NCI-H69 (cell line): ENCODE measurements around the gene CACNA2D2.

Experiments used
- DNase-seq: peaks from one replicate; lab custom pipeline; 2025; lab: John Stamatoyannopoulos, UW

The CACNA2D2 gene

DNA sequence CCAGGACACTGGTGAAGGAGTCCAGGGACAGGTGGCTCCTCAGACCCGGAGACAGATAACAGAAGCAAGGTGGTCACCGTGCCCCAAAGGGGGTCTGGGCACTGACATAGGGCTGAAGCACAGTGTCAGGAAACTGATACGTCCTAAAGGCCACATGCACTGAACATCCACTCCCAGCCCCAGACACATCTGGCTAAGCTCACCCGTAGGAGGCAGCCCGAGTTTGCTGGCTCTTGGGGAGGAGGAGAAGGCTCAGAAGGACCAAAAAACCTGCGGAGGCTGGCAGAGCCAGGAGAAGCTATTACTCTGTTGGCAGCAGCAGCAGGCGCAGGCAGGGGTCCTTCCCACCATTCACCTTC lies 1.2 kb downstream of the CACNA2D2 start:
- DNase-seq, result peak; percentile 33

DNA sequence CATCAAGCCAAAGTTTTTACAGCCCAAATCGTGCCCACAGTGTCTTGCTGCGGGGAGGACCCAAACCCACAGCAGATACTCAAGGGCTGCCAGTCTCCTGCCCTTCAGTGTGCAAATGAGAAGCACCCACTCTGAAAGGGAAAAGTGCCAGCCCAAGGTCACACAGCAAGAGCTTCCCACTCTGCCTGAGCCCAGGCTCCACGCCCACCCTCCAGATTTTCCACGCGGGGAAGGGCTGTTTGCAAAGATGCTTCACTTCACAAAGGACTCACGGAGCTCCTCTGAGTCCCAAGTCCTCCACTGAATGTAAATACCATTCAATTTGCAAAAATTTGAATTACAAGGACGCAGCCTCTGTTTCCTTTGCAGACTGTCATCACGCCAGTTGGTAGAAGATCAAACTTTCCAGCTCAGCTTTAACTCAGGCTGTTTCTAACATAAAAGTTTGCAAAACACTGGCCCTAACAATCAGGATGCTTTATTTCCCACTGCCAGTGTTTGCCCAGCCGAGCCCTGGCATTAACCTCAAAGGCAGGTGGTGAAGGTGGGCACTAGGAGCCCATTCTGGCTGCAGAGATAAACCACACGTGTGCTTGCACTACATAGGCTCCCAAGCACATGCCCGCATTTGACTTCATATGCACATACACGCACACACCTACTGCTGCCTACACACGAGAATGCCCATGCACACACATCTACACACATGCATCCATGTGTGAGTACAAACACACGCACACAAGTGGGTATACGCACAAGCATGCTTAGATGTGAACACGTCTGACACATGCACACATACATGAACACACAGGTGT lies 7.6 kb downstream of the CACNA2D2 start:
- DNase-seq, result no peak

DNA sequence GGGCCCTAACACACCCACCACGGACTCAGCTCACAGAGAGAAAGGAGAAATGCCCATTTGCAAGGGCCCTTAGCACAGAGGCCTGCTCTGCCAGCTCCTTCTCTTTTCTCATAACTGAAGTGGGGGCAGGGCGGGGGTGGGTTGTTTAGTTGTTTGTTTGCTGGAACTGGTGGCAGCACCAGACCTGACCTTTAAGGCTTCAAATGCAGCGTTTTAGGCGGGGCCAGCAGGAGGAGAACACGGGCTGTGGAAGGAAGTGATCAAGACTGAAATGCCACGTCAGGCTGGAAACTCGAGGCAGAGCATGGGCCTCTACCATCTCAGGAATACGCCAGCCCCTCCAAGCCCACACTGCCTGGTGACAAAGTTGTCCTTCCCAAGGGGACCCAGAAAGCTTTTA lies 9.3 kb downstream of the CACNA2D2 start:
- DNase-seq, result no peak

DNA sequence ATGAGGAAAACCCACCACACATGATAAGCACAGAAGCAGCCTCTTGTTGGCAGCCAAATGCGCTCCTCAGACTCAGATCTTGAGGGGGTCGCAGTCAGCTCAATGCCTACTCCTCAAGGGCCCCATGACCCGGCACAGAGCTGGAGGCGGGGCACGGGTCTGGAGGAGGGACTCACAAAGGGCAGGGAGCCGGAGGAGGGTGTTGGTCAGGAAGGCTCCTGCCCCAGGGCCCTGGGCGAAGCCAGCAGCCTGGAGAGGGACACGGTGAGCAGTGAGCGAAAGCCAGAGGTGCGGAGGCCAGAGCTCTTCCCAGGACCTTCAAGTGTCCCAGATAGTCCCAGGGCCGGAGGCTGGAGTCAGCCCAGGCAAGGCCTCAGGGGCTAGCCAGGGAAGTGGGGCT lies 9.8 kb downstream of the CACNA2D2 start:
- DNase-seq, result no peak

DNA sequence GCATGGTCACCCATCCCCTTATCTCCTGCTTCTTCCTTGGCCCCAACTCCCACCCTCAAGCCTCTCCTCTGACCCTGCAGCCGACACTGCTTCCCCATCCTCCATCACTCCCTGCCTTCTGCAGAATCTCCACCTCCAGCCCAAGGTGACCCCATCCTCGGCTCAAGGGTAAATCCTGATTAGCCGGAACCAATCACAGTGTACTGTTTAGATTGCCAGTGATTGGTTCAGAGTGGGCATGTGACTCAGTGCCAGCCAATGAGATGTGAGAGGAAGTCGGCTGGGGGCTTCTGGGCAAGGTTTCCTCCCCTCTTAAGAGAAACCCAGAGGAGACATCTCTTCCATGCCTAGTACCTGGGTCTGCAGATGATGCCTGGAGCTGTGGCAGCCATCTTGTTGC lies 10.3 kb downstream of the CACNA2D2 start:
- no peak for DNase-seq

DNA sequence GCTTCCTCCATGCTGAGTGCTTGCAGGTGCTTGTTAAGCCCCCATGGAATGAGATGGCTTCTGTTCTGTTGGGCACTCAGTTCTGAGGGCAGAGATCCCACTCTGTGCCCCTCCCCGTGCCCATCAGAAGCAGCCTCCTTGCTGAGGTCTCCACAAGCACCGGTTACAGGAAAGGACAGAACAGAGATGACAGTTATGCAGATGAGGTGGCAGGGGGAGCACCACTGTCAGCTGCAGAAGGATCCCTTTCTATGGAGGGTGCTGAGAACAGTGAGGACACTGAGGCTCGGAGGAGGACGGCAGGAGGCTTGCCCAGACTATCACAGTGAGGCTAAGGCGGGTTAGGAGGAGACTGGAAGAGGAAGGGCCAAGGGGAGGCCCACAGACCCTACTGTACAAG lies 12.4 kb downstream of the CACNA2D2 start:
- no peak for DNase-seq

DNA sequence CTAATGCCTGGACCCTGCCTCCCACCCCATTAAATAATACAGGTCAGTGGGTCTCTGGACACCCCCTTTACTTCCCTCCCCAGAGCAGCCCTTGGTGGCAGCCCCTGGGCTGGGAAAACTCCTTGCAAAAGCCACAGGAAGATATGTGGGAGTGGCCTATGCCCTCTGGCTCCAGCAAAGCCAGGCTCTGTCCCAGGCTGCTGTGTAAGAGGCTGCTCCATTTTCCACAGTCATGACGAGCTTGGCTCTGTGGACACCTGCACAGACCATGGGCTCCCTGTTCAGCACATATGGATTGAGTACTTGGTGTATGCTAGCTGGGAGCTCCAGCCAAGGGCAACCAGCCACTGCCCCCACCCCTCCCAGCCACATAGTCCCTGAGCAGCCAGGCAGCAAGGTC lies 13.0 kb downstream of the CACNA2D2 start:
- DNase-seq, result no peak

DNA sequence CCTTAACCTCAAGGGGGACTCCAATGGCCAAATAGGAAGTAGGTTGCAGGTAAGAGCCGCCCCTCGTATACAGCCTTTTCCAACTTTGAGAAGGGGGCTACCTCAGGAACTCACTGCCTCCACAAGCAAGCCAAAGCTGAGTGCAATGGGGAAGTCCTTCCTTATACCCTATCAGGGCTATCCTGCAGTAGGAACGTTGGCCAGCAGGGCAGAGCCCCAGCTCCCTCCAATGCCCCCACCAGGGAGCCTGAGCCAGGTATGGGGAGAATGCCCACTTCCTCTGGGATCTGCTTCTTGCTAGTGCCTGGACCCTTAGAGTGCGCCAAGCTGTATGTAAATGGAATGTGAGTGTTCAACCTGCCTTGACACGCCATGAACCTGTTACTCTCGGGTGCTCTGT lies 16.3 kb downstream of the CACNA2D2 start:
- no peak for DNase-seq

DNA sequence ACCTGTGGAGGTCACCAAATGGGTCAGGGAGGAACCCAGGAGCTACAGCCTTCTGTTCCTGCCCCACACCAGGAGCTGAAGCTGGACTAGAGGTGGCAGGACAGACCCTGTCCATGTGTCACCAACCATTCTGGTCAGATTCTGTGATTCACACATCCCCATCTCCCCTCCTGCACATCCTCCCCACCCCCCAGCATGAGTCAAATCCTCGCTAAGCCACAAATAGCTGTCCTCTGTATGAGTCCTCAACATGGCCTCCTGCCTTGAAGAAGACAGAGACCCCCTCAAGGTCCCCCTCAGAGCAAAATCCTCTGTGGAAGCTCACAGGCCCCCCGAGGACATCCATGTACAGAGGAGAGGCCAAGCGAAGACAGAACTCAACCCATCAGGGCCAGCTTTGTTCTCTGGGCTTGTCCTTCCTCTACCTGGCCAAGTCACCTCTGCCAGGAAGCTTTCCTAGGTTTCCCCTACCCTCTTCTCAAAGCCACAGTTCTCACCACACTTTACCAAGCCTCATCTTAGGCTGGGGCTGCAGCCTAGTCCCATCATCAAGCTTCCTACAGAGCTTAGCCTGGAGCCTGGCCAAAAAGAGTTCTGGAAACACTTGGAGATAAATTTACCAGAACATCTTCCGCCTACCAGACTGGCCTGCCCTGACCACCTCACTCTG lies 17.1 kb downstream of the CACNA2D2 start:
- no peak for DNase-seq

DNA sequence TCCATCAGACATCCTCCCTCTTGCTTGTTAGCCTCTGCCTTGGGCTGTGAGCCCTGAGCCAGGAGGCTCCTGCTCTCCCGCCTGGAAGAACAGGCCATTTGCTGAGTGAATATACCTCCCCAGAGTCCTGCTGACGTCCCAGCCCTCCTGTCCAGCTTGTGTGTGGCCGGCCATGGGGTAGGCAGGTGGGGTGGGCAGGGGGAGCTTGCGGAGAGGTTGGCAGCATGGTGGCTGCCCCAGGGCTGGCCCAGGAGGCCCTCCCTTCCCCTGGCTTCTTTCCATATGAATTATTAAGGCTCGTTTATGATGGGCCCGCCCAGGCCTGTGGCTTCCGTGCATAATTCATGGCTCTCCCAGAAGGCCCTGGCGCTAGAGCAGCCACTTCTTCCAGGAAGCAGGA lies 18.7 kb downstream of the CACNA2D2 start:
- DNase-seq, result peak; percentile 82

DNA sequence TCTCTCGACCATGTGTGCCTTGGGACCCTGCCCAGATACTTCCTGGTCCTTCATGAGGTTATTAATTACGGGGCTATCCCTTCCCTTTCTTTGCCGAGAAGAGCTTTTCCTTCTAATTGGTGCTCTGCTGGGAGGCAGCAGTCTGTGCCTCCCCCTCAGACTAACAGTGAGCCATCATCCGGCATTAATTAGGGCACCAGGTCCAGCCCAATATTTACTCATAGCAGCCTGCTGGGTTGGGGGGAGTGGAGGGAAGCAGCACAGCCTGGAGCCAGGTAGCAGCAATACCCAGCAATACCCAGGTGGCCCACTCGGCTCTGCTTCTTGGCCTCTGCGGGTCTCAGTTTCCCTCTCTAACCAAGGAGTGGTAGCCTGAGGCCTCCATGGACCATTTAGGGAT lies 20.1 kb downstream of the CACNA2D2 start:
- DNase-seq, result peak; percentile 93

DNA sequence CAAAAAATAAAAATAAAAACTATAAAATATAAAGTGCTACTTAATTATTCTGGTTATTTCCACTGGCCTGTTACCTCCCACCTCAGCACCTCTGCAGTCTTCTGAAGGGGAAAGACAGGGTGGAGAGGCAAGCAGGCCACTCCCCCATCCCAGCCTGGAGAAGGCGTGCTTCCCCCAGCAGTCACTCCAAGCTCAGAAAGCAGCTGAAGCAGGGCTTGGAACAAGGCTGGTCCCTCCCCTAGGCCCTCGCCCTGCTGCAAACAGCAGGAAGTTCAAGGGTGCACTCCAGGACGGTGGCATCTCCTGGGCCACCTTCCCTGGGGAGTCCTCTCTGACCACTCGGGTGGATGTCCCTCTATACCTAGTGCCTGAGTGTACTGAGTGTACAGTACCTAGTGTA lies 21.4 kb downstream of the CACNA2D2 start:
- peak; percentile 38 for DNase-seq

DNA sequence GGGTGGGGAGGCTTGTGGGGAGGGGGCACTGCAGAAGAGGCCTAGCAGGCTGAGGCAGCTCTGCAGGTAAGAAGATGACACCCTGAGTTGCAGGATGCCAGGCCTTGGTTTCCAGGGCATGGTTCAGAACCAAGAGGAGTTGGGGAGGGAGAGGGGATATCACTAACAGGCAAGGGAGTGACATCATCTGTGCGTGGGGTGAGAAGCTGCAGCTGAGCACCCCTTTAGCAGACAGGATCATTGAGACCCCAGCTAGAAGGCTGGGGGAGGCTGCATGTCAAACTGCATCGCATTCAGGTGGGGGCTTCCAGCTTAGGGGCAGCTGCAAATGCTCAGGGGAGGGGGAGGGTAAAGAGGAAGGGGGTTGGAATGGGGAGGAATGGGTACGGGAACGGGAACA lies 23.0 kb downstream of the CACNA2D2 start:
- peak; percentile 66 for DNase-seq

DNA sequence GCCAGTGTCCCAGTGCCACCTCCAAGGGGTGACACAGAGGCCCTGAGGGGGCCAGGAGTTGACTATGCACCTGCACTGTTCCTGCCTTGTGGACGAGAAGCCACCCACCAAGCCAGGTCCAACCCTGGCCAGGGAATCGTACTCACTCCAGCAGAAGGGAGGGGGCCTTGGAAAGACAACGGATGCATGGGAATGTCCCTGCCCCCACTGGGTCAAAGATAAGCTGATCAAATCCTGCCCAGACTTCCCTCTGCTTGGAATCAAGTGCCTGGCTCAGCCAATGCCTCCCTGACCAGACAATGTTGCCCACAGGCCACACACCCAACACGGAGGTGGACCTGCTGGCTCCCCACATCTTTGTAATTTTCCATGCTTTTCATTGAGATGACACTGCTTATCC lies 23.9 kb downstream of the CACNA2D2 start:
- no peak for DNase-seq

DNA sequence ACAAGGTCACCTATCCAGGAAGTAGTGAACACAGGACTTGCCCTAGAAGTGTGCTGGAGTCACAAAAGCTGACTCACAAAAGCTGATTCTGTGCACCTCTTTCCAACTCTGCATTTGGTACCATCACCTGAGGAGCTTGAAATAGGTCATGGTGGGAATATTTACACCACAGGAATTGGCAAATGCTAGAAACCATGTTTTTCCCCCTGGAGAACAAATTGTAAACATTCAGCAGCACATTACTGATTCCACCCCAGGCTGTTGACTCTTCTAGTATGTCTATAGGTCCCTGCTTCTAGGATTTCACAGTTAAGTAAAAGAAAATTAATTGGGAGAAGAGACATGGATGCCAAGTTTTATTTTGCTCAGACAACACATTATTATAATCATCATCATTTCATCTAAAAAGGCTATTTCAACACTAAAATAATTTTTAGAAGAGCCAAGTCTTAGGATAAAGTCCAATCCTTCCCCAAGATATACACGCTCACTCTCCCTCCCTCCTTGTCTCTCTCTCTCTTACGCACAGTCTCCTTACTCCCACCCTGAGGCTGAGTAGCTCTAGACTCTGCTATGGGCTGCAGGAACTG lies 24.7 kb downstream of the CACNA2D2 start:
- peak; percentile 25 for DNase-seq

DNA sequence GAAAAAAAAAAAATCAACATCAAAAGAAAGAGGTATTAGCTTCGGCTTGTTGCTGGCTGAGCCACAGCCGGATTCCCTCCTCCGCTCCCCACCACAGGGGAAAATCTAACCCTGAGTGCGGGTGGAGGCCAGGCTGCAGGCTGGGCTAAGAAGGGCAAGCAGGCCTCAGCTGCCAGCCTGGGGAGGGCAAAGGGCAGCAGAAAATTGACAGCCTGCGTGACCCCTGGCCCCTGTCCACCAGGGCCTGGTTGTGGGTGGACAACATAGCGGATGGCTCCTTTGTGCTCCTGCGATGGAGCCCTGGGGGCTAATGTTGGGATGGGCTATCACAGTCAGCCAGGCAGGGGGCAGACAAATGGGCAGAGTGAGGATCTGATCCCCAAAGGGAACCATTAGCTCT lies 25.4 kb downstream of the CACNA2D2 start:
- DNase-seq, result no peak

DNA sequence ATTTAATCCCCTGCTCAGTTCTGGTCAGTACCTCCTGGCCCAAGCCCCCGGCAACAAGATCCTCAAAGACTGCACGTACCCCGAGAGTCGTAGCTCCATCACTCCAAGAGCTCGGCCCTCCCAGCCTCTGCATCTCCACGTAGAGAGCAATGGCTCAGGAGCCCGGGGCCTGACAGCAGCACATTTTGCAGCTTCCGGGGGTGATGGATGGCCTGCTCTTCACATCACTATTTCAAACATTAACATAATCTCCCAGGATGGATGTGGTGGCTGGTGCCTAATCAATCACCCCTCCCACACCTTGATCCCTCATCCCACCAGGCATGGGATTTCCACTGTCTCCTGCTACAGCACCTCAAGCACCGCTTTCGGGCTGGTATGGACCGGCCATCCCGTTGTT lies 28.1 kb downstream of the CACNA2D2 start:
- no peak for DNase-seq

DNA sequence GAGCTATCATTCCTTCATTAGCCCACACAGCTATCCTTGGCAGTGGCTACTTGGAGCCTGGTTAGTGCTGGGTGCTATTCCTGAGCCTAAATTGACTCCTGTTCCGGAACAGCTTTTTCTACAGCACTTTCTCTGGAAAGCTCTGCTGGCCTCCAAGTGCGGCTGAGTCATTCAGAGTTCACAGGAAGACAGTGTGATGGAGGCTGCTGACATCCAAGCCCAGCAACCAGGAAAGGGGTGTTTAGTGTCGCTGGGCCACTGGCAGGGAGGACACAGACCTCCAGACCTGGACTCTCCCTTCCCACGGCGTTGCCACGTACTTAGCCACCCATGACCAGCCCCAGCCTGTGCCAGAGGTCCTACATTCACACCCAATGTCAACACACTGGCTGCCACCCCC lies 28.7 kb downstream of the CACNA2D2 start:
- DNase-seq, result no peak

DNA sequence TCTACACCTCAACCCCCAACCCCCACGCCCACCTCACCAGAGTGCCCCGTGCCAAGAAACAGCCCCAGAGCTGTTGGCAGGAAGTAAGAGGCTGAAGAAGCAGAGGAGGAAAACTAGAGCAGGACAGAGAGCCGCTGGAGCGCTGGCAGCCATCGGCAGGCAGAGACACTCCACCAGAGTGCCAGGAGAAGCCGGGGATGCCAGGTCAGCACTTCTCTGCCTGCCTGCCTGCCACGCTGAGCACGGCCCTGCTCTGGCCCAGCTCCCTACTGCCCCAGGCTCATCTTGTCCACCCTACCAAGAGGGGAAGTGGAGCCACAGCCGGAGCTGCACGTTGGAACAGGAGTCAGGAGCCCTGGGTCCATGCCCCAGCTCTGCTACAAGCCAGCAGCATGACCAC lies 29.7 kb downstream of the CACNA2D2 start:
- no peak for DNase-seq

DNA sequence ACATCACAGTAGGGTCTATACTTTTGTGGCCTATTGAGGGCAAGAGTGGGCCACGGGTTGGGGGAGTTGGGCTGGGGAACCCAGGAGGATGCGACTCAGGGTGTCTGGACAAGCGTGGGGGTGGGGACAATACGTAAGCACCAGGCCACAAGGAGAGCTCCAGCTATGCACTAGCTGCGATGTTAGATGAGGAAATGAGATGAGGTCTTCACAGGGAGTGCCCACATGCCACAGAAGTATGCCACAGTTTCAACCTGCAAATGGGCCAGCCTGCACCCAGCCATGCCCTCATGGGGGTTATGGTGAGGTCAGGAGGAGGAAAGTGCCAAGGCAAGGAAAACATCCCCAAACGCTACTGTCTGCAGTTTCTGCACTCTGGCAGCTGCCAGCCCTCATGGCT lies 30.5 kb downstream of the CACNA2D2 start:
- no peak for DNase-seq

DNA sequence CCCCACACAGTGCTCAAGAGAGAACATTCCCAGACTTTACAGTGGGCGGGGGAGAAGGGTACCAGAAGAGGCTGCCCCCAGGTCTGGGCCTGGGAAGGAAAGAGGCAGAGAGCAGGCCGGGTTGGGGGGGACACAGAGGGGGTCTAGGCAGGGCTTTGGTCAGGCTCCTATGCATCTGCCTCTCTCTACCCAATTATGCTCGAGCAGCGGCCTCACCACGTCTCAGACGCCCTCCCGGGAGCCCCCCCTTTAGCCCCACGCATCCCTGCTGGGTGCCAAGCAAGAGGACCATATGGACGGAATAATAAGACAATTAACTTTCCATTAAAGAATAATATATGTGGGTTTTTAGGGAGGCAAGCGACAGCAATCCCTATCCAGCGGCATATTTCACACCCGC lies 32.8 kb downstream of the CACNA2D2 start:
- peak; percentile 55 for DNase-seq

DNA sequence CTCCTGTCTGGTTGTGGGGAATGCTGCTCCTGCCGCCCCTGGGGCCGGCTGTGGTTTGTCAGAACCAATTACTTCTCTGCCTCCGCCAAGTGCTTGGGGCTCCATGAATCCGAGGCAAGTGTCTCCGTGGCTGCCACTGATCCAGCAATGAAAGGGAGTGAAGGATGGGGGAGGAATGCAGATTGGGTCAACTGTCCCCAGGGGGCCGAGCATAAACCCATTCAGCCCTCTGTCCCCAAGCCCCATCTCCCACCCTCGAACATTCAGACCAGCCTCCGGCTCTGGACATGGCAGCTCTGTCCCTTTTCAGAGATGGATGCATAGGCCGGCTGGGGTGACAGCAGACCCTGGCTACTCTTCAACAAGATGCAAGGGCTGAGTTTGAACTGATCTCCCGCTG lies 35.5 kb downstream of the CACNA2D2 start:
- DNase-seq, result no peak

DNA sequence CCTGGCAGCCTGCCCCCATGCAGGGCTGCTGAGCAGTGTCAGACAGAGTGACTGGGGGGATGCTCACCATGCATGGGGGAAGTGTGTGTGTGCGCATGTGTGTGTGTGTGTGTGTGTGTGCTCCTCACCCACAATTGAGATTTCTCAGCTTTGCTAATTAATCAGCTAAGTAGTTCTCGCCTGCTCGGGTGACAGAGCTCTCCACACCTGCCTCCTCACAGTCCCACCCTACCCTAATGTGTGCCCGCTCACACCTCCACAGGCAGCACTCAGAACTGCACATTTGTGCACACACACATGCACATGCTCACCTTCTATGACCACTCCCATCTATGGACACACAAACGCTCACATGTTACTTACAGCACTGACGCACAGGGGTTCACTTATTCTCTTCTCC lies 37.3 kb downstream of the CACNA2D2 start:
- peak; percentile 36 for DNase-seq

DNA sequence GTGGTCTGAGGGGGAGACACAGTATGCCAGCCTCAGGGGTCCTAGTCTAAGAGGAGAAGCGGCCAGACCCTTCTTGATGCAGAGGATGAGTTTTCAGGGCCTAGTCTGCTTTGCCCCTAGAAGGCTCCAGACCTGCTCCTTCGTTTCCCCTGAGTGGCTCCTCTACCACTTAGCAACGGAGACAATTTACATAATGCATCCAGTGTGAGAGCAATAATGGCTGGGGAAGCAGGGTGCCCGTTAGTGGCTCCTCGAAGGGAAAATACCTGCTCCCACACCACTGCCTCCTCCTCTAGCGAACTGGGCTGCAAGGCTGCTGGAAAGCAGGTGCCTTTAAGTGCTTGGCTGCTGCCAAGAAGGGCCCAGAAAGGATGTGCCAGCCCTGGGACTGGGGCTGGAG lies 38.9 kb downstream of the CACNA2D2 start:
- peak; percentile 20 for DNase-seq
